ENCODE data around the gene CSH2. TPM values are rescaled to one million over a fixed set of nuclear protein-coding genes. Genes with fewer than 3 reads are reported as not detected.
"Not testable (repeated sequence)": the region's sequence is repeated elsewhere in the genome, so short reads cannot be mapped to it uniquely, and the experiment has no call there.

Gene CSH2
- total RNA-seq, 1 experiment from 2014 or later: not detected

DNA sequence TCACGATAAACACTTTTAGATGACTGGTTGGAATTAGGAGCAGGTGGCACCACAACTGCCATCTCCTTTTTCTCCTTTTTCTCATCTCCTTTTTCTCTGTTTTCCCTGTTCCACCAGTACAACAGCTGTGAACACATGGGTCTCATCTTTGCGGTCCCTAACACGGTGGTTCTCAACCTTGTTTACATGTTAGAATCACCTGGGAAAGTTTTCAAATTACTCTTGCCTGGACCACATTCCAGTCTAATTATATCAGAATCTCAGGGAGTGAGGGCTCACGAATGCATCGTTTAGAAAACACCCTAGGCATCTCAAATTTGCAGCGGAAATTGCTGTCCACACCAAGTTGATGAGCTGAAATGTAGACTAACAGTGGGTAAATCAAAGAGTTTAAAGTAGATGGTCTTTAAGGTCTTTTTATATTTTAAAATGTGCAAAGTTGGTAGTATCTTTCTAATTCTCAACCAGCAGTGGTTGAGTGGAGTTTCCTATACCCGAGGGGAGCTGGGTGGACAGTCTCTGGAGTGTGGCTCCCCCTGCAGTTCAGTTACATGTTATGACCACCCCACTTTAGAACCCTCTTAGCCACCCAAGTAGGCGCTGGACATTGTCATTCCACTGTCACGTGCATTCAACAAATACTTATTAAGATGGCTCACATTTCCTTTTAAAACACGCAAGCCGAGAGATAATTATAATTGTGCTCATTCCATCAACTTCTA lies 19.0 kb upstream of the CSH2 start:
- H3K4me1 ChIP-seq (ENCODE audit: insufficient read depth, low read length); H3K4me3 Mint-ChIP-seq; H3K9ac ChIP-seq (ENCODE audit: extremely low read depth, insufficient read length, low read length); H4K5ac ChIP-seq (ENCODE audit: insufficient read length, low read depth, low read length); H3K14ac ChIP-seq (ENCODE audit: insufficient read depth, low read length); H3K36me3 Mint-ChIP-seq (ENCODE audit: insufficient read depth in 1 of 3, low read depth in 3 of 3); H3K9me3 ChIP-seq (ENCODE audit: control insufficient read depth, low read depth, low read length); H3K18ac ChIP-seq (ENCODE audit: insufficient read length, low read depth, low read length); H3K79me2 ChIP-seq (ENCODE audit: insufficient read depth, low read length); H3K56ac ChIP-seq (ENCODE audit: insufficient read length, low read depth, low read length); H2BK120ac ChIP-seq (ENCODE audit: low read depth, low read length, poor library complexity, severe bottlenecking); H3K79me1 ChIP-seq (ENCODE audit: insufficient read depth, low read depth, low read length, poor library complexity, severe bottlenecking); H3T11ph ChIP-seq (ENCODE audit: low read length); H3K27ac ChIP-seq (ENCODE audit: insufficient read length, low read depth, low read length); H3K27me3 Mint-ChIP-seq (ENCODE audit: low read depth); H2BK20ac ChIP-seq (ENCODE audit: low read depth, low read length, poor library complexity, severe bottlenecking); H4K91ac ChIP-seq (ENCODE audit: insufficient read length, low read depth, low read length); H2BK12ac ChIP-seq (ENCODE audit: insufficient read length, low read depth, low read length); H3K23ac ChIP-seq (ENCODE audit: insufficient read length, low read depth, low read length); H2BK5ac ChIP-seq (ENCODE audit: insufficient read length, low read length); DNase-seq; H4K20me1 ChIP-seq (ENCODE audit: control insufficient read depth, insufficient read depth, insufficient read length); H3K27me3 ChIP-seq (ENCODE audit: insufficient read depth, low read length); H3K27ac Mint-ChIP-seq; H3K9me3 Mint-ChIP-seq; H4K8ac ChIP-seq (replicated peaks; ENCODE audit: insufficient read length, low read depth, low read length); H2AK5ac ChIP-seq (ENCODE audit: insufficient read length, low read length); H3K4ac ChIP-seq (ENCODE audit: low read depth, low read length); H3K4me1 Mint-ChIP-seq; H2BK15ac ChIP-seq (ENCODE audit: low read depth, low read length); H3K23me2 ChIP-seq (ENCODE audit: insufficient read length, low read depth, low read length, poor library complexity, severe bottlenecking); H2AFZ ChIP-seq (ENCODE audit: low read length); H3K4me2 ChIP-seq (ENCODE audit: insufficient read depth, insufficient read length, low read length): not testable (repeated sequence)
- TF ChIP-seq, protein P1, sequence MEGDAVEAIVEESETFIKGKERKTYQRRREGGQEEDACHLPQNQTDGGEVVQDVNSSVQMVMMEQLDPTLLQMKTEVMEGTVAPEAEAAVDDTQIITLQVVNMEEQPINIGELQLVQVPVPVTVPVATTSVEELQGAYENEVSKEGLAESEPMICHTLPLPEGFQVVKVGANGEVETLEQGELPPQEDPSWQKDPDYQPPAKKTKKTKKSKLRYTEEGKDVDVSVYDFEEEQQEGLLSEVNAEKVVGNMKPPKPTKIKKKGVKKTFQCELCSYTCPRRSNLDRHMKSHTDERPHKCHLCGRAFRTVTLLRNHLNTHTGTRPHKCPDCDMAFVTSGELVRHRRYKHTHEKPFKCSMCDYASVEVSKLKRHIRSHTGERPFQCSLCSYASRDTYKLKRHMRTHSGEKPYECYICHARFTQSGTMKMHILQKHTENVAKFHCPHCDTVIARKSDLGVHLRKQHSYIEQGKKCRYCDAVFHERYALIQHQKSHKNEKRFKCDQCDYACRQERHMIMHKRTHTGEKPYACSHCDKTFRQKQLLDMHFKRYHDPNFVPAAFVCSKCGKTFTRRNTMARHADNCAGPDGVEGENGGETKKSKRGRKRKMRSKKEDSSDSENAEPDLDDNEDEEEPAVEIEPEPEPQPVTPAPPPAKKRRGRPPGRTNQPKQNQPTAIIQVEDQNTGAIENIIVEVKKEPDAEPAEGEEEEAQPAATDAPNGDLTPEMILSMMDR (conservative IDR thresholded peaks at IDR 0.05): peak; percentile 72
- no CpG with 5 or more reads among the region's 11 CpGs for WGBS (ENCODE audit: extremely low coverage, insufficient read length, low lambda C conversion rate)

All from H9 (cell line).